Skeletal muscle satellite cell (primary cell): Measurements from ENCODE around the gene PAIP2B.
"Not testable (repeated sequence)": the region's sequence is repeated elsewhere in the genome, so short reads cannot be mapped to it uniquely, and the experiment has no call there.

Experiments
- H3K27me3 ChIP-seq: 2 replicates; pipeline ENCODE4 v1.7.0; 2013; ENCODE audit warnings: low read length; ENCODE audit not compliant: control insufficient read depth, insufficient read depth
- H3K36me3 ChIP-seq: 2 replicates; pipeline ENCODE4 v1.7.0; 2013; ENCODE audit warnings: mild to moderate bottlenecking, control low read depth, low read length; ENCODE audit not compliant: insufficient read depth
- H3K4me1 ChIP-seq: 2 replicates; pipeline ENCODE4 v1.7.0; 2013; ENCODE audit warnings: low read length; ENCODE audit not compliant: control insufficient read depth, insufficient read depth
- H3K4me2 ChIP-seq: 2 replicates; pipeline ENCODE4 v1.7.0; 2013; ENCODE audit warnings: mild to moderate bottlenecking, low read length
- H3K4me3 ChIP-seq: 2 replicates; pipeline ENCODE4 v1.7.0; 2013; ENCODE audit warnings: low read length
- H3K9ac ChIP-seq: 2 replicates; pipeline ENCODE4 v1.7.0; 2013; ENCODE audit warnings: mild to moderate bottlenecking, low read depth, low read length, moderate library complexity
- H3K9me3 ChIP-seq: replicated peaks from 2 replicates; pipeline ENCODE4 v1.7.0; 2013; ENCODE audit warnings: mild to moderate bottlenecking, control low read depth, low read length

Gene PAIP2B

DNA sequence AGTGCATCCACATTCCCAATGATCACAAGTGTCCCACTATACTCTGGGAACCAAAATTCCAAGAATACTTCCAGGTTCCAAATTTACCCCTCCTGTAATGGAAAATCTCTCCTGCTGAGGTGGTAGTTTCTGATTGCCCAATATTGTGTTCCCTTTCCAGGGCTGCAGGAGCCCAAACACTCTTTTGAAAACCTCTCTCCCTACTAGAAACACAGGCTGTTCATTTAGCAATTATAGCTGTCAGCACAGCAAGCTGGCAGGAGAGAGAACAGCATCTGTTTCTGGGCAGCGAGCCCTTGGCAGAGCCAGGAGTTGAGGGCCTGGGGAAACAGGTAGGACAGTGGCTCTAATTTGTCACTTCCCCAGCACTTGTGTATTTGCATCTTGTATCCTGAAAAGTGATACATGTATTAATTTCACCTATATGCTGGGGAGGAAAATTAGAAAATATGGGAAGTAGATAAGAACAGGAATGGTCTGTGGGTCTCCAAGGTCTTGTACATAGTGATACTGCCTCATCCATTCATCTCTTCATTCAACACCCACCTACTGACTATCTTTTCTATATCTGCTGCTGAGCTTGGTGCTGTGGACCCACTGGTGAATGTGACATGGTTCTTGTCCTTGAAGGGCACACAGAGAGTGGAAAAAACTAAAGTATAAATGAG, 16.9 kb upstream of the PAIP2B start:
- Histone ChIP-seq H3K4me3 (no peak overlapping the region), H3K9ac (no peak overlapping the region), H3K4me2 (no peak overlapping the region), H3K9me3 (no peaks in the 10 kb centered on the region), H3K4me1 (no peaks in the 10 kb centered on the region), H3K27me3 (peaks cover 42% of the 10 kb centered on the region), H3K36me3 (no peaks in the 10 kb centered on the region)

DNA sequence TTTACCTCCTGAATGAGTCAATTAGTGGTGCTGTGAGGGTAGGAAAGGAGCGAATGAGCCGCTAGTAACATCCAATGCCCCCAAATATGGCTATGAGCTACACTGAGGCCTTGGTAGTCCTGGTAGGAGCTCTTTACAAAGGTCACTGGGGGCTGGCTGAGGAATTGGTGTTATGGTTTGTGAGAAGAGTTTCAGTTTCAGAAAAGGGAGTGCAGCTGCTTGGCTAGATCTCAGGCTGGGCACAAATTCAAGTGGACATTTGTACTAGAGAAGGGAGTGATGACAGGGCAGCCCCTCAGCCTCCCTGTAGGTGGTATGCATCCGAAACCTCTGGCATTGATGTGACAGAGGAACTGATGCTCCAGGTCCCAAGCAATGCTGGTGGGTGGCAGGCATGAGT, 13.9 kb upstream of the PAIP2B start:
- Histone ChIP-seq H3K4me1 (no peaks in the 10 kb centered on the region), H3K27me3 (peaks cover 57% of the 10 kb centered on the region), H3K4me2 (no peak overlapping the region), H3K9me3 (no peaks in the 10 kb centered on the region), H3K9ac (no peak overlapping the region), H3K4me3 (no peak overlapping the region), H3K36me3 (no peaks in the 10 kb centered on the region)

DNA sequence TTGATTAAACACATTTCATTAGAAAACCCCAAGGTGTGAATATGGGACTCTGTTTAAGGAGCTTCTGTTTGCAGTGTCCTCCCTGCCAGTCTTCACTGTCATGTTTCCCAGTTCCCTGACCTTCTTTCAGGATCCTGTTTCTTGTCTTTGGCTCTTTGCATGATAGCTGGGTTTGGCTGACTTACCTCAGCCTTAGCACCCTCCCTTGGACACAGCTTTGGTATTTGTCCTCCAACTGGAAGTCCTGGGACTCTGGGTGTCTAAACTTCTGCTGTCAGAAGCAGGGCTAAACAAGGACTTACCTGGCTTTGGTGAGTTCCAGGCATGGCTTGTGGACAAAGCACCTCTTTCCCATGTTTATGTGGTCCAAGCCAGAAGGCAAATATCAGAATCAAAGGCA, 11.2 kb upstream of the PAIP2B start:
- no peak overlapping the region for H3K4me3 ChIP-seq
- no peaks in the 10 kb centered on the region for H3K4me1 ChIP-seq
- no peak overlapping the region for H3K4me2 ChIP-seq
- no peaks in the 10 kb centered on the region for H3K36me3 ChIP-seq
- no peak overlapping the region for H3K9ac ChIP-seq
- peaks cover 47% of the 10 kb centered on the region for H3K27me3 ChIP-seq
- H3K9me3 ChIP-seq = no peaks in the 10 kb centered on the region

DNA sequence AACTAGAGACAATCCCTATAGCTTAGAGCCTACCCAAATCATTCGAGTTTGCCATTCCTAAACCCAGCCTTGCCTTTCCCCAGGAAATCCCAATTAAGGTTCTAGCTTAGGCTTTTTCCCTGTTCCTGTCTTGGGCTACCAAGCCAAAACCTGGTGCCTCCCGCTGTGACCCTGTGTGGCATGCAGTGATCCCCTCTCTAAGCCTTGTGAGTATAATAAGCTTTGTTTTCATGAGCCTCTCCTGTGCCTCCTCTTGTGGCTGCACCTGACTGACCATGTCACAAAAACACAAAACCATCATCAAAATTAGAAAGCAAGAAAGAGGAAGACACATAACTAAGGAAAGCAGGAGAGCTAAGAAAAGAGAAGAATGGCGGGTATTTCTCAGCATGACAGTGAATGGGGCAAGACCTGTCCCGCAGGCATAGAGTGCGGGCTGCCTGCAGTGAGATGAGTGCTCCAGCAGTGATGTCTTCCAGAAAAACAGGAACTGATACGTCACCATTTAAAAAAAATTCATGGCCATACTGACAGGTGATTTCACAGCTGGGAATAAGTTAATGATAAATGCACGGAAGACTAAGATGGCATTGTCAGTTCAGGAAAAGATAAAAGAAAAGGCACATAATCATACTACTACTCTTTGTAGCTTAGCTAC, 9.2 kb upstream of the PAIP2B start:
- Histone ChIP-seq H3K4me1 (no peaks in the 10 kb centered on the region), H3K36me3 (no peaks in the 10 kb centered on the region), H3K4me2 (no peak overlapping the region), H3K9me3 (no peaks in the 10 kb centered on the region), H3K4me3 (no peak overlapping the region), H3K9ac (no peak overlapping the region), H3K27me3 (peaks cover 40% of the 10 kb centered on the region)

DNA sequence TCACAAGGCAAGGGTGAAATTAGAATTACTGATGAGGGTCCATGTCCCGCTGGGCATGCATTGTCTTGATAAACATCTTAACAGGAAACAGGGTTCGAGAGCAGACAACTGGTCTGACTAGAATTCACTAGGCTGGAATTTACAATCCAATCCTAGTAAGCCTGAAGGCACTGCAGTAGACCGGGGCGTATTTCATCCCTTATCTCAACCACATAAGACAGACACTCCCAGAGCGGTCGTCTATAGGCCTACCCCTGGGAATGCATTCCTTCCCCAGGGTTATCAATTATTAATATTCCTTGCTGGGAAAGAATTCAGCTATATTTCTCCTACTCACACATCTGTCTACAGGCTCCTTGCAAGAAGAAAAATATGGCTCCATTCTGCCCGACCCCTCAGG, 6.2 kb upstream of the PAIP2B start:
- H3K27me3 ChIP-seq = peaks cover 26% of the 10 kb centered on the region
- not testable (repeated sequence) for H3K4me3 ChIP-seq, H3K4me1 ChIP-seq, H3K36me3 ChIP-seq, H3K9me3 ChIP-seq, H3K4me2 ChIP-seq, H3K9ac ChIP-seq

DNA sequence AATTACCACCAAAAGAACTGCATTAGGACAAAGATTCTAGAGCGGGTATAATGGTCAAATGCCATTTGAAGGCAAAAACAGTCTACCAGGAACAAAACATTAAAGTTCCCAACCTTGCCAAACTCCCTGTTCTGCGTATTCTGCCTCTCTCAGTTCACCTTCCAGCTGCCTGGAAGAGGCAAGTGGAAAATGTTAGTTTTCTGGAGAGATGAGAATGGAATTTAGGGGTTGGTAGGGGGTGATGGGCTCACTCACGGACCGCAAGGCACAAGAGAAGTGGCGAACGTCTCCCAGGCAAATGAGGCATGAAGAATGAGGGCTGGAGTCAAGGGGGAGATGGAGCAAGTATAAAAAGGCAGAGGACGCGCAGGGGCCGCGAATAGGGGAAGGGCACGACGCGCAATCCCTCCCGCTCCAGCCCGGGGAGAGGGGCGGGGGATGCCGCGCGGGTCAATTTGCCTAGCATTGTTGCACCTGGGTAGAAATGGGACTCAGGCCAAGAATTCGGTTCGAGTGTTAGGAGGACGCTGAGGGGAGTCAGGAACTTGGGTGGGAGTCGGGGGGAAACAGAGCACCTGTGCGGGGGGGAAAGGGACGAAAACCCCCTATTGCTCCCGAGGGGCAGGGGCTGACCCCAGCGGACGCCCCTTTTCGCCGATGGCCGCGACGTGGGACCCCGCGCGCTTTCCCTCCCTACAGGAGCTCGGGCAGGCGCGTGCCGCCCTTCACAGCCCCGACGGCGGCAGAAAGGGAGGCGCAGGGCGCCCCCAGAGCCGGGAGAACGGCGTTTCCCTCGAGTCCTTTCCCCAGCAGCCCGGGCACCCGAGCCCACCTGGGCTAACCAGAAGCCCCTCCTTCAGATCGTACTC, 573 bp downstream of the PAIP2B start:
- Histone ChIP-seq H3K4me1 (peaks cover 9% of the 10 kb centered on the region), H3K9ac (no peak overlapping the region), H3K27me3 (peaks cover 29% of the 10 kb centered on the region), H3K4me2 (peak overlapping the region; percentile 85), H3K9me3 (no peaks in the 10 kb centered on the region), H3K36me3 (no peaks in the 10 kb centered on the region), H3K4me3 (peak overlapping the region; percentile 71)

DNA sequence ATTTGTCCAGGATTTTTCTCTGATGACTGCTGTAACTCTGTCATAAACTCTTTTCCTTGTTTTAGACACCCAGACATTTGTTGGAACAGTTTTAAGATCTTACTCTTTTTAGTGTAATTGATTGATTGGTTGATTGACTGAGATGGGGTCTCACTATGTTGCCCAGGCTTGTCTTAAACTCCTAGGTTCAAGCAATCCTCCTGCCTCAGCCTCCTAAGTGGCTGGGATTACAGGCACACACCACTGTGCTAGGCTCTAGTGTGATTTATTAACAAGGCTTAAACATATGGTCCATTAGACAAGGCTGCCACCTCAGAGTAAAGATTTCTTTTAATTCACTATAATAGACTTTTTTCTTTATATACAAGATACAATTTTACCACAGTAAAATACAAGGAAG, 2.0 kb downstream of the PAIP2B start:
- H3K9me3 ChIP-seq = no peaks in the 10 kb centered on the region
- H3K9ac ChIP-seq = no peak overlapping the region
- H3K4me2 ChIP-seq = no peak overlapping the region
- peaks cover 9% of the 10 kb centered on the region for H3K4me1 ChIP-seq
- H3K27me3 ChIP-seq = peaks cover 26% of the 10 kb centered on the region
- H3K4me3 ChIP-seq = no peak overlapping the region
- H3K36me3 ChIP-seq = no peaks in the 10 kb centered on the region

DNA sequence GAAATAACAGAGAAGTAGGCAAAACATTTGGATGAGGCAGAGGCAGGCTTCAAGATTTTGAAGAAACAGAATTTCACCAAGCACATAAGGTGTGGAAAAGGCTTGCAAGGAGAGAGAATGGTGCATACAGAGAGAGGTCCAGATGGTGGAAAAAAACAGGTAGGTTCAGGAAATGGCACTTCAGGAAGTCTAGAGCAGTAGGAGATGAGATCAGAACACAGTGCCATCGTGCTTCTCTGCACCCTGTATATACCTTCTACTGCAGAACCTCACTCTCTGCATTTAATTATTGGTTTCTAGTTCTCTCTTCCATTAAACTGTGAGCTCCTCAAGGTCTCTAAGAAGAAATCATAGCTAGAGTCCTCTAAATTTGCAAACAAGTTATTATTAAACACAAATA, 2.4 kb downstream of the PAIP2B start:
- Histone ChIP-seq H3K4me3 (no peak overlapping the region), H3K27me3 (peaks cover 30% of the 10 kb centered on the region), H3K9ac (no peak overlapping the region), H3K4me2 (no peak overlapping the region), H3K36me3 (no peaks in the 10 kb centered on the region), H3K9me3 (no peaks in the 10 kb centered on the region), H3K4me1 (peaks cover 9% of the 10 kb centered on the region)

DNA sequence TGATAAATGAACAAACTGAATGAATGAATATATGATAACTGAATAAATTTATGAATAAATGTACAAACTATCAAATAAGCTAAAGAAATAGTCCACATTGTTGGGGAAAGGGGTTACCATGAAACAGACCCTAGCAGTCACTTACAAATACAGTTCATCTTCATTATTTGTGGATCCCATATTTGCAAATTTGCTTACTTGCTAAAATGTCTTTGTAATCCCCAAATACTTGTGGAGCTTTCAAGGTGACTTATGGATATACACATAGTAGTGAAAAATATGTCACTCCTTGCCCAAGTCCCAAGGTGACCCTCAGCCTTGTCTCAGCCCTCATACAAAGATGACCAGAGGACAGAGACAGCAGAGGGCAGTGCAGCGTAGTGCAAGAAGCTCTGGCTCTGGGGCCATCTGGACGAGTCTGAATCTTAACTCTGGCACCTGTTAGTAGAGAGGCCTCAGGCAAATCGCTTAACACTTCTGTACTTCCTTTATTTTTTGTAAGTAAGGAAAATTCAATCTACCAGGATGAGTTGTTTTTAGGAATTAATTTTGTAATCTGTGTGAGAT, 3.1 kb downstream of the PAIP2B start:
- Histone ChIP-seq H3K4me2 (no peak overlapping the region), H3K9me3 (no peaks in the 10 kb centered on the region), H3K36me3 (no peaks in the 10 kb centered on the region), H3K27me3 (peaks cover 30% of the 10 kb centered on the region), H3K4me1 (peaks cover 9% of the 10 kb centered on the region), H3K9ac (no peak overlapping the region), H3K4me3 (no peak overlapping the region)

DNA sequence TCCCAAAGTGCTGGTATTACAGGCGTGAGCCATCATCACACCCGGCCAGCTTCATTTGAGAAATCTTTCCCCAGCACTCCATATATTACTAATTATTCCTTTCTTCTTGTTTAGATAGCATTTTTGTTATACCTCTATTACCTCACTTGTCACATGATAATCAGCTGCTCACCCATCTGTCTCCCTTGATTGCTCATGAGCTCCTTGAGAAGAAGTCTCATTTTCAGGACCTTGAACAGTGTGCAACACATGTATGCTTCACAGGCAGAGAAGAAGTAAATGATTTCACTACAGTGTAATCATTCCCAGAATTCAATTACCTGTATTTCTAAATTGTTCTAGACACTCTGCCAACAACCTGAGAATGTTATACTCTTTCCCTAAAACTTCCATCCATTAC, 6.2 kb downstream of the PAIP2B start:
- Histone ChIP-seq H3K9me3 (no peaks in the 10 kb centered on the region), H3K4me3 (no peak overlapping the region), H3K4me1 (no peaks in the 10 kb centered on the region), H3K4me2 (no peak overlapping the region), H3K27me3 (peaks cover 26% of the 10 kb centered on the region), H3K36me3 (no peaks in the 10 kb centered on the region), H3K9ac (no peak overlapping the region)

DNA sequence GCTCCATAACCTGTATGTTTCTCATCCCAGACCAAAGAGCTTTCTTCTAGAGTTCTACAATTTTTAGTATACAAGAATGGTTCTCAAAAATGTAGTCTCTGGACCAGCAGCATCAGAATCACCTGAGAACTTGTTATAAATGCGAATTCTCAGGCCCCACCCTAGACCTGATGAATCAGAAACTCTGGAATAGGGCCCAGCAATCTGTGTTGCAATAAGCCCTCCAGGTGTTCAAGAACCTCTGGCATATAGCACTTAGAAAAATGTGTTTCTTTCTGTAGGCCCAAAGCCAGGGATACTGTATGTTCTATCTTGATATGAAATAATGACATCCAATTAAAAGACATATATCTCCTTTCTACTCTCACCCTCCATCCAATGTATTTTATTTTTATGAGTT, 10.4 kb downstream of the PAIP2B start:
- Histone ChIP-seq H3K36me3 (no peaks in the 10 kb centered on the region), H3K9ac (no peak overlapping the region), H3K4me3 (no peak overlapping the region)

More for the DNA sequence above, 10.4 kb downstream of the PAIP2B start:
- H3K27me3 ChIP-seq = peaks cover 33% of the 10 kb centered on the region
- H3K4me1 ChIP-seq = no peaks in the 10 kb centered on the region
- no peaks in the 10 kb centered on the region for H3K9me3 ChIP-seq
- H3K4me2 ChIP-seq = no peak overlapping the region
